RCC 7860 (cell line): Measurements from ENCODE around the gene TYSND1.
"Not testable (repeated sequence)": the region's sequence is repeated elsewhere in the genome, so short reads cannot be mapped to it uniquely, and the experiment has no call there.

Source experiments
- DNase-seq: peaks from one replicate; pipeline ENCODE4 v3.0.0-alpha.2; 2015; ENCODE audit warnings: low spot score
- FAIRE-seq: peaks from 2 replicates; lab custom pipeline; 2012; peaks lifted over from hg19 to GRCh38; lab: Jason Lieb, UNC

TYSND1 gene, protein sequence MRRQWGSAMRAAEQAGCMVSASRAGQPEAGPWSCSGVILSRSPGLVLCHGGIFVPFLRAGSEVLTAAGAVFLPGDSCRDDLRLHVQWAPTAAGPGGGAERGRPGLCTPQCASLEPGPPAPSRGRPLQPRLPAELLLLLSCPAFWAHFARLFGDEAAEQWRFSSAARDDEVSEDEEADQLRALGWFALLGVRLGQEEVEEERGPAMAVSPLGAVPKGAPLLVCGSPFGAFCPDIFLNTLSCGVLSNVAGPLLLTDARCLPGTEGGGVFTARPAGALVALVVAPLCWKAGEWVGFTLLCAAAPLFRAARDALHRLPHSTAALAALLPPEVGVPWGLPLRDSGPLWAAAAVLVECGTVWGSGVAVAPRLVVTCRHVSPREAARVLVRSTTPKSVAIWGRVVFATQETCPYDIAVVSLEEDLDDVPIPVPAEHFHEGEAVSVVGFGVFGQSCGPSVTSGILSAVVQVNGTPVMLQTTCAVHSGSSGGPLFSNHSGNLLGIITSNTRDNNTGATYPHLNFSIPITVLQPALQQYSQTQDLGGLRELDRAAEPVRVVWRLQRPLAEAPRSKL

GRCh38 chr10:70146489-70147258 lies at the start of gene TYSND1:
Gene TYSND1 (minus strand): TSS chr10:70146700. CDS start chr10:70146586, 114 bp downstream.
- FAIRE-seq (peak; percentile 91), DNase-seq (peak; percentile 95)

DNA sequence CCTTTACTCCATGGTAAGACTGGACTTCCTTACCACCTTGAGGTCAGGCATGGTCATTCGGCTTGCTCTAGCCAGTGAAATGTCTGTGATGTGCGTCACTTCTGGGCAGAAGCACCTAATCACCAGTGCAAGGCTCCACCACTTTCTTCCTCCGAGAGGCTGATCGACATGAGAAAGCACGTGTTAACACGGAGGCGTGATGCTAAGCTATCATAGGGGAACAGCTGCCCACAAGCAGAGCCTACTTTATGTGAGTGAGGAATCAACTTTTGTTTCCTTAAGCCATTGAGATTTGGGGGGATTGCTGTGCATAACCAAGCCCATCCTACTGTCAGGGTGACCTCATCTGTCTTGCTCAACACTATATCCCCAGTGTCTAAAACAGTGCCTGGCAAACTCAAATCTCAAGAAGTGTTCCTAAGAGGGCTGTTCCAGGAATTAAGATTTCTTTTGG lies 46.9 kb upstream of the TYSND1 start:
- DNase-seq = peak; percentile 36
- peak; percentile 37 for FAIRE-seq

DNA sequence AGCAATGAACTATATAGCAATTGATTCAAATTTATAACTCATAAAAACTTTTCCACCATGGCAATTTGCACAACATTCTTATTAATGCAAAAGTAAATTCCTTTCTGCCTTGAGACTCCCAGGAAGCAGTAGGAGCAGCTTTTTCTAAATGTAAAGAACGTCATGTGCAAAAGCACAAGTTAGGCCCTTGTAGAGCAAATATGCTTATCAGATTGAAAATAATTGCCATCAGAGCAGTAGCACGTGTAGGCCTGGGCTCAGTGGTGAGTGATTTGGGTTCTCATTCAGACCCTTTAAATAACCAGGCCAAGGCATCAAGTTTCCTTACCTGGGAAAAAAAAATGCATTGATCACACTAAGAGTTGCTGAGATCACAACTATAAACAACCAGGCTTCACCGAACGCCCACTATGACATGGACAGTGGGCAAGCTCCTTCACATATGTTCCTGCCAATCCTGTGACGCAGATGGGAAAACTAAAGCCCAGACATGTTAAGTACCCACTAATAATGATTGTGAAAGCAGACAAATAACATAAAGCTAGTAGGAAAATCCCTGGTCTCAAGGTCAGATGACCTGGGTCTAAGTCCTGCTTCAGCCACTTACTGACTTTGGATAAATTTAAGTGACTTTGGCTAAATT lies 45.9 kb upstream of the TYSND1 start:
- DNase-seq (no peak), FAIRE-seq (no peak)

DNA sequence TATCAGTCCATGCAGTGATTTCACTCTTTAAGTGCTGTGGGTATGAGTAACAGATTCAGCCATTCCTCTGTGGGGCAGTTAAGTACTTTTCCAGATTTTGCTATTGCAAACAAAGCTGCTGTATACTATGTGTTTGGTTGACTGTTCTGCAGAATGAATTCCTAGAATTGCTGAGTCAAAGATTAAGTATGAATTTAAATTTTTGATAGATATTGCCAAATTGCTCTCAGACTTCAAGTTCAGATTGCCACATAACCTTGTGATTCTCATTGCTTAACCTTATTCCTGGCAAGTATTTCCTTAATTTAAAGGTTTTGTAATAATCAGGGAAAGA lies 45.4 kb upstream of the TYSND1 start:
- peak; percentile 54 for DNase-seq
- FAIRE-seq = peak; percentile 82

GRCh38 chr10:70191161-70191971 lies 44.9 kb upstream of the TYSND1 start:
- peak; percentile 82 for FAIRE-seq
- no peak for DNase-seq

DNA sequence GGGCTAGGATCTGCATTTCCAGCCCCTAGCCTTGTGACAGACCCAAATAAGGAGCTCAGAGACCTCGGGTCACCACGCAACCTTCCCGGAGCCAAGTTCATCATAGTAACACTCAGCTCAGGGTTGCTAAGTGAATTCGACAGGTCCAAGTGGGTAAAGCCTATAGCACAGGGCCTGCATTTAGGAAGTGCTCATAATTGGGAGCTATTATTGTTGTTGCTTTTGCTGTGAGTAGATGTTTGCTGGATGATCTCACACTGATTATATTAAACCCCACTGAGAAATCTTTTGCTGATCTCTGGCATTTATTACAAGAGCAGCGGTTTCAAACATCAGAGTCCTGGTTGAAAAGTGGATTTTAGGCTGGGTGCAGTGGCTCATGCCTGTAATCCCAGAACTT lies 44.1 kb upstream of the TYSND1 start:
- DNase-seq (no peak), FAIRE-seq (no peak)

DNA sequence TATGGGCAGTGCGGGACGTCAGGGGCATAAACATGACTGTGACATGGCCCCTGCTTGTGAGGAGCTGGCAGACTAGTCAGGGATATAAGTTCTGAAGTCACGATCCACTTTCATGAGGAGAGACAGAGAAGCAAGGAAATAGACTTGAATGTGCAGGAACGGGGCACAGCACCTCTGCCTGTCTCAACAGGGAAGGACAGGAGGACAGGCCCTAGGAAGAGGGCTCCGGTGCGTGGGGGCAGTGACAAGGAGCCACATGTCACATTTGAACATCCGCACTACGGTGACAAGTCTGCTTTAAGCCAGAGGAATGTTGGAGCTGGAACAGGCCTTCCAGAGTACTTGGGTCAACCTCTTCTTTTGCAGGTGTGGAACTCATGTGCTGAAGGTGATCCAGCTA lies 43.6 kb upstream of the TYSND1 start:
- FAIRE-seq = no peak

GRCh38 chr10:70188768-70189167 lies 42.3 kb upstream of the TYSND1 start:
- FAIRE-seq (no peak), DNase-seq (no peak)

More for the DNA sequence above, 43.6 kb upstream of the TYSND1 start:
- no peak for DNase-seq

DNA sequence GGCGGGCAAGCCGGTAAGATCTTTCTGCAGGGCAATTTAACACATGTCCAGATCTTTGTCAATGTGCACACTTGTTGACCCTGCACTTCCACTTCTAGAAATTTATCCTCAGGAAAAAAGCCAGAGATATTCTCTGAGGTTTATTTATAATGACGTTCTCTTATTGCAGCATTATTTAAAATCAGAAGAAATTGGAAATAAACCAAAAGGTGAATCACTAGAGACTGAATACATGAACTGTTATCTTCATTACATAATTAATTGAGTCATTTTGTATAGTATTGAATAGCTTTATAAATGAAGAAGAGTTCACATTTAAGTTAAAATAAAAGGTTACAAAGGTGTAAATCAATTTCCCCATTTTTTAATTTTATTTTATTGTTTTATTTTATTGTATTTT lies 40.1 kb upstream of the TYSND1 start:
- FAIRE-seq (no peak), DNase-seq (no peak)

DNA sequence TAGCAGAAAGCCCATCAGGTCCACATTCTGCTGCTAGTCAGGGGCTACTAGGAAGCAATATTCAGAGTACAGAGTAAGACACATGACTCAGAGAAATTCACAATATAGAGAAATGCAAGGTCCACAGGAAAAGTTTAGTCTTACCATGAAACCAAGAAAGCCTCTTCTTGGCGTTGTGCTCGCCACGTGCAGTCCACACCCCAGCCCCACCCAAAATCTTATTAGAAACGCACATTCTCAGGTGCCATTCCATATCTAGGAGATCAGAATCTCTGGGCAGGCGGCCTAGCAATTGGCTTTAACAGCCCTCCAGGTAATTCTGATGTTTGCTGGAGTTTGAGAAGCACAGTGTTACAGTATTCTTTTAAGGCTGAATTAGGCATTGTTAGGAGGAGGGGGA lies 39.6 kb upstream of the TYSND1 start:
- DNase-seq (no peak), FAIRE-seq (no peak)

GRCh38 chr10:70183304-70183703 lies 36.8 kb upstream of the TYSND1 start:
- no peak for DNase-seq
- no peak for FAIRE-seq

GRCh38 chr10:70179209-70179608 lies 32.7 kb upstream of the TYSND1 start:
- not testable (repeated sequence) for DNase-seq, FAIRE-seq

DNA sequence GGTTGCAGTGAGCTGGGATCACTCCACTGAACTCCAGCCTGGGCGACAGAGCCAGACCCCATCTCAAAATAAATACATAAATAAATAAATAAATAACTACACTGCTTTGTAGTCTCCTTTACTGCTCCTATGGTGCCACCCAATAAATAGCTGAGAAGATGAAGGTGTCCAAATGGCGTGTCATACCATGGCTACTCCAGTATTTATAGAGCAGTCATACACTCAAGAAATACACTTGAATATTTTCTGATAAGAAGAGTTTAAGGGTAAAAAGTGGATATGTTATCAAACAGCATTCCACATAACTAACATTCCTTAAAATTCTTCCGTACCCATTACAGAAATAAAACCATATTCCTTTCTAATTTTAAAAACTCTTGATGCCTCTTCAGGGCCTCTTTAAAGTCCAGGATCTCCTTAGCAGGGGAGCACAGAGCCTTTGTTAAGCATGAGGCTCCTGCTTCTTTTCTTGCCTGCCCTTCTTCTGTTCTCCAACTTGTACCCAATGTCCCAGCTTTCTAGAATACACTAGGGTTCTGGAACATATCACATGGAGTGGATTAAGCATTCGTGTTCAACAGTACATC lies 31.7 kb upstream of the TYSND1 start:
- DNase-seq = no peak
- no peak for FAIRE-seq

DNA sequence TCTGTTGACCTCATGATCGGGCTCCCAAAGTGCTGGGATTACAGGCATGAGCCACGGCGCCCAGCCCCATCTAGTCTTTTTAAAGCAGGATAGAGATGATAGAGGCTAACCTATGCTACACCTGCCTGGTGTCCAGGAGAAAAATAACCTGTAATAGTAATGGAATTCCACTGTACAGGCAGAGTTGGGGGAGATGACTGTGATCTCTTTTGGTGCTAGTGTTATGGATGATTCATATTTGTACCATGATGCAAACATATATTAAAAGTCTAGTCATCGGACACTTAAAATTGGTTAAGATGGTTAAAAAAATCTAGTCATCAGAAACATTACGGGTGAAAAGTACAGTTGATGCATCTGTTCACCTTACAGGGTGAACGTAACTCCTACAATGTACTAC lies 29.9 kb upstream of the TYSND1 start:
- no peak for FAIRE-seq
- no peak for DNase-seq

- DNase-seq = no peak
- no peak for FAIRE-seq
Measured at GRCh38 chr10:70175516-70175915, 29.0 kb upstream of the TYSND1 start.

- no peak for FAIRE-seq
- no peak for DNase-seq
Measured at GRCh38 chr10:70174058-70174741, 27.7 kb upstream of the TYSND1 start.

GRCh38 chr10:70169649-70170364 lies 23.3 kb upstream of the TYSND1 start:
- DNase-seq = no peak

DNA sequence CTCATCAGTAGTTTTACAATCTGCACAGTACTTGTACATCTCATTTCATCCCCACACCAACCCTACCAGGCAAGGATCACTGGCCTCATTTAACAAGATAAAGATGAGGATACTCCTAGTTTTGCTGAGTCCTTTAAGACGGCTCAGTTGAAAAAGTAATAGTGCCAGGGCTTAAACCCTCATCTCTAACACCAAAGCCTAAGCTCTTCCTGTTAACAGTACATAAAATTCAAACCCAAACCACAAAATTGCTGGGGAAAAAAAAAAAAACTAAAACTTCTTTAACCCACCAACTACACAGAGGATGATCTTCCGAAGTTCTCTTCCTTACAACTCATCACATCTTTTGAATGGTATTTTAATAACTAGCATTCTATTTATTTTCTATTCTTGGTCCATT lies 22.5 kb upstream of the TYSND1 start:
- FAIRE-seq (no peak), DNase-seq (no peak)

More at GRCh38 chr10:70169649-70170364, 23.3 kb upstream of the TYSND1 start:
- no peak for FAIRE-seq

- DNase-seq = no peak
- FAIRE-seq = no peak
Measured at GRCh38 chr10:70167246-70167645, 20.7 kb upstream of the TYSND1 start.
